Stimulated activated CD4-positive, alpha-beta T cell treated with anti-CD3 and anti-CD28 coated beads, Interleukin-1b, Interleukin-23, amount 100 ng/mL, for 24 hours (primary cell): Measurements from ENCODE around the gene LRRK1.

Experiments
- DNase-seq, 4 experiments: peaks; one replicate each; pipeline ENCODE4 v3.0.0-alpha.2; 2020; ENCODE audit warnings: low read depth in 4 of 4, low spot score in 1 of 4

The LRRK1 gene

DNA sequence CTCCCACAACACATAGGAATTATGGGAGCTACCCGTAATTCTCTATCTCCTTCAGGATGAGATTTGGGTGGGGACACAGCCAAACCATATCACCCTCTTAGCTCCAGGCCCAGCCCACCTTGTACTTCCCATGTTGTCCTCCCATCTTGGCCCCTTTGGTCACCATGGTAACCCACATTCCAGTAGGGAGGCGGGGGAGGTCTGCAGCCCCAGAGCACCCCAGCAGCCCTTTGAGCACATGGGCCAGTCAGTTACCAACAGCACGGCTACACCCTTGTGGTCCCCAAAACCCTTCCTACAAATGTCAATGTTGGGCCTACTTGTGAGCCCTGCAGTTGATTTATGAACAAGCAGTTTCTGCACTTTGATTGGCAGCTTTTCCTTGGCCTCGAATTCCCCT is 84.5 kb downstream of the LRRK1 start:
- DNase-seq, result no peak

DNA sequence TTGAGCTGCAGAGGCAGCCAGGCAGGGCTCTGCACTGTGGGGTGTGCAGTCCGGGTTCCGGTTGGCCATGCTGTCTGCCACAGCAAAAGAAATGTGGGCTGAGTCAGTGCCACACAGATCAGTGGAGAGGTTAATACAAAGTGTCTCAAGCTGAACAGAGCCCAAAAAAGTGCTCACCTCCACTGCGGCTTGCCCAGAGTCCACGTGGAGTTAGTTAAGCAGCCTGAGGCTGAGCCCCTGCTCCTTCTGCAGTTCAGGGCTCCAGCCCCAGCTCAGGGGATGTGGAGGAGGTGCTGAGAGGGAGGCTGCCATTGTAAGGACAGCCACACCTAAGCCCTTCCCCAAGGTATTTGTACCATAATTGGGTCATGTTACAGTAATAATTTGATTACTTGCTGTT is 85.3 kb downstream of the LRRK1 start:
- DNase-seq, result no peak

DNA sequence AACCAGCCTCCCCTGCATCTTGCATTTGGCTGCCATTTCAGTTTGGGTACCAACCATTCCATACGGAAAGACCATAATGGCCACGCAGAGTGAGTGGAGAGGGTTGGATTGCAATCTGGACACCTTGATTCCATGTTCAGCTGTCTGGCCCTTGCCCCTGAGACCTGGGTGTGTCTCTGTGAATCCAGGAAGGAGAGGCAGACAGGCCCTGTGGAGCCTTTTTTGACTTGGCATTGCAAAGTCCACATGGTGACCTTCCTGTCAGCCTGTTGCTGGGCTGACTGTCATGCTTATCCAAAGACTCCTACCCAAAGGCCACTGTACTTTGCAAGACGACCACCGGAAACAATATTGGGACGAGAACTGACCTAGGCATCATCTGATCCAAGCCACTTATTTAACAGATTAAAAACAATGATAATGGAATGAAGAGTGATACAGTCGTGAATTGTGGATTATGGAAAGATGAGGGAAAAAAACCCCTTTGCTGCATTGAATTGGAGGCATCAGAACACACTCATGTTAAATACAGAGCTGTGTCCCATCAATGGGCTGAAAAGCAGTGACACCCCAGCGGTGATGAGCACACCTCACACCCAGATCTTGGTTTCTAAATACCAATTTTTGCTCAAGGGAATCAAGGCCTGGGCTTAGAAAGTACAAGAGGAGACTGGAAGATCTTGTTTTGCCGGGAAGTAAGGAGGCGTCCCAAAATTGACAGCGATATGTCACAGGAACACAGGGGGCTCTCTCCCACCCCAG is 86.0 kb downstream of the LRRK1 start:
- no peak for DNase-seq

DNA sequence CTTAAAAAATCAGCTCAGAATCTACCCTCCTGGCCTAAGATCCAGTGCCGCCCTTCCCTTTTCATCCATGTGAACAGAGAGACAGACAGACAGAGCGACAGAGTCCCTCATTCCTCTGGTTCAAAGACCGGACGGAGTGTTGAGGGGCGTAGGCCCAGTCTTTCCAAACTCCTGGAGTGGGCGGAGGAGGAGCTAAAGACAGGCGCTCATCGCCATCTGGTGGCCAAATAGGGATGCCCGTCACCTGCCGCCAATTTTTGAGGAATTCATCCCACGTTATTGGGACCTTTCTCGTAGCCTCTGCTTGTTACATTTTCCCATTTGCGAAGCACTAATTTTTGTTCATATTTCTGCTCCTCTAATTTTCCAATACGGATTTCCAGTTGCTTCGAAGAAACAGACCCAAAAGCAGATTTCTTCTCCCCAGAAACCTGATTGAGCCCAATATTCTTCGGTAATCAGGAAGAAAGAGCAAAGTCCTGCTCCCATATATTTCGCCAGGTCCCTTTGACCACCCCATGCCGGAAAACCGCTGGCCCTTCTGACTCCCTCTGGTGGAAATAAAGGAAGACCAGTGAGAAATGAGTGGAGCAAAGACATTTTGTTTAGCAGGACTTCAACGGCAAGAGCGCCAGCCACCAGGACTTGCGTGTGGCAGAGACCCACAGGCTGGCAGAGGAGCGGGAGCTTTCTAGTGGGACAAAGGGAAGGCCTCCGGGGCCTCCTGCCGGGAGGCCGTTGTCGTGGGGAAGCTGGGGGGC is 88.0 kb downstream of the LRRK1 start:
- DNase-seq, result peak; percentile 48 to 55 (median 52)

DNA sequence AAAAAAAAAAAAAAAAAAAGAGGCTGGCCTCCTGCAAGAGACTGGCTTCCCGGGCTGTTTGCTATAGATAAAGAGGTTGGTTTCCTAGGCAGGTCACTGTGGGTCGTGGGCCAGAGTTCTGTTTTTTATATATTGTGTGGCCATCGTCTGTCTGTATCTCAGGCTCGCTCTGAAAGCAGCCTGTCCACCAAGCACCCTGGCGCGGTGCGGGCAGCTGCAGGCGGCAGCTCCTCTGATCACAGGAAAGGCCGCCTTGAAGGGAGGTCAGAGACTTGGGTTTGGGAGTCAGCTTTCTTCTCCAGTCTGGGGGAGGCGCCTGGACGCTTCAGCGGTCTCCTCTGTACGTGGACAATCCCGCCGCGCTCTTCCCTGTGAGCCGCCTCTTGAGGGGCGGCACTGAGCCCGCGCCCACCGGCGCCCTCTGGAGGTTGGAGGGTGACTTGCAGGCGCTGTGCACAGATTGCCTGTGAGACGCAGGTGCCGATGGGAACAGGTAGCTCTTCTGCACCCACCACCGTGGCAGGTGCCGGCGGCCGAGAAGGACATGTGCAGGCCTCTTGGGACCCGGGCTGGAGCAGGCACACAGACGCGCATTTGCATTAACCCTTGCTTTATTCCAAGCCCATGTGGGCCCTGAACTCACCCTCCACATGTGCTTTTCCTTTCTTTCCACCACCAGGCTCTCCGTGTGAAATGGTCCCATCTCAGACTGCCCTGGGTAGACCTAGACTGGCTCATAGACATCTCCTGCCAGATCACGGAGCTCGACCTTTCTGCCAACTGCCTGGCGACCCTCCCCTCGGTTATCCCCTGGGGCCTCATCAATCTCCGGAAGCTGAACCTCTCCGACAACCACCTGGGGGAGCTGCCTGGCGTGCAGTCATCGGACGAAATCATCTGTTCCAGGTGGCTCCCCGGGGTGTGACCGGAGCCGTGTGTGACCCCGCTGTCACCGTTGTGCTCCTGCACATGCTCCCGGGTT is 89.3 kb downstream of the LRRK1 start:
- peak; percentile 74 to 91 (median 82) for DNase-seq

GRCh38 chr15:101009176-101009575 is 90.0 kb downstream of the LRRK1 start:
- no peak for DNase-seq

GRCh38 chr15:101010781-101011180 is 91.6 kb downstream of the LRRK1 start:
- no peak for DNase-seq

DNA sequence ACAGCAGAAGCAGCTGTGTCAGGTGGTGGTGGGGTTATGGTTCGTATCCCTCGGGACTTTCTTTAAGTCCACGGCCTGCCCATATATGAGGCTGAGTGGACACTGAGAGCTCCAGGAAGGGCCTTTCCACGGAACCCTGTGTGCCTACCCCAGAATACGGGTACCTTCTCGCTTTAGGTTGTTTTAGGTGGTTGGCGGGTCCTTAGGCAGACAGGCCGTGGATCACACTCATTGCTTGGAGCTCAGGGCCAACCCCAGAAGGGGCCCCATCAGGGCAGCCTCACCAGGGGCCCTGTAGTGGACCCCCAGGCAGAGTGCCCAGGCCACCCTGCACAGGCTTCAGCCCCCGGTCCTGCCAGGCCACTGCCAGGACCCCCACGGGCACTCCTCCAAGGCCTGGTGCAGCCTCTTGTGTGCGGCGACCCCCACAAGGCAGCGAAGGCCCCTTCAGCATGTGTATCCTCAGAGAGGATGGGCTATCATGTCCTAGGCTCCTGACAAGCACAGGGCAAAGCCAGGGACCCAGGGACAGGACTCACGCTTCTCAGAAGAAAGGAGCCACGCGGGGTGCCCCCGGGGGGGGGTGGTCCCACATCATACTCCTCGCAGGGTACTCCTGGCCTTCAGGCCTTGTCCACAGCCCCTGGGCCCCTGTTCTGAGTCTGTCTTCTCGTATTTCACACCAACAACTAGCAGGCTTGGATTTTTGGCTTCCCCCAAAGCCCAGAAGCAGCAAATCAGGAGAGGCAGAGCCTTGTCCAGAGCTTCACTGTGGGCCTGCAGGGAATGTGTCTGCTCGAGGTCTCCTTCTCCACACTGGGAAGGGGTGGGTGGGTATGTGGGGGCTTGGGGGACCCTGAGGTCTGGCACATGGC is 93.4 kb downstream of the LRRK1 start:
- no peak for DNase-seq

GRCh38 chr15:101013201-101013550 is 94.0 kb downstream of the LRRK1 start:
- DNase-seq, result no peak

DNA sequence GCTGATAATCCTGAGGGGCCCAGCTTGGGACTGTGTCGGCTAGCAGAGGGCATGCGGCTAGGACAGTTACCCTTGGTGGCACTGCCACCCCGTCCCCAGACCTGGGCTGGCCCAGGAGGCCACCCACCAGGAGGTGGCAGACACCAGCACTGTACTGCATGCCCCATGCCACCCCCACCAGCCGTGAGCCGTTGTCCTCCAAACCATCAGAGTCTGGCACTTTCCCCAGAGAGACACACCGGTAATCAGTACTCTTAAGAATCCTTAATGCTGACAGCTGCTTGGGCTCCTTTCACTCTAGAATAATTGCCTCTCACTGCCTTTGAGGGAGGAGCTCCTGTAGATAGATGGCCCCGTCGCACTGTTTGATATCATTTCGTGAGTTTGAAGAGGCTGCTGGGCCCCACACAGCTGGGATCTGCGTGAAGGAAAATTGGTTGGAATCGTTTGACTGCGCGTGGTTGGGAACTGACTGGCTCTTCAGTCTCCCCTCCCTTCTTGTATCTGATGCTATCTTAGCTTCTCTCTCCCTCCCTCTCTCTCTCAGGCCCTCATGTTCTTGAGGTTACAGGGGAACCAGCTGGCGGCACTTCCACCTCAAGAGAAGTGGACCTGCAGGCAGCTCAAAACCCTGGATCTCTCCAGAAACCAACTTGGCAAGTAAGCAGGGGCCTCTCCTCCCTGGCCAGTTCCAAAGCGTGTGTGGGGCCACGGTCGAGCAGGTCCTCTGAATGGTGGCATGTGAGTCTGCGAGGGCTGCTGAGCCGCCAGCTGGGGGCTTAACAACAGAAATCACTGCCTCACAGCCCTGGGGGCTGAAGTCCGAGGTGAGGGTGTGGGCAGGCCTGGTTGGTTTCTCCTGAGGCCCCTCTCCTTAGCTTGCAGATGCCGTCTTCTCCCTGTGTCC is 94.9 kb downstream of the LRRK1 start:
- DNase-seq, result no peak

- peak; percentile 56 to 67 (median 60) for DNase-seq
Observed at GRCh38 chr15:101014921-101015841, 96.0 kb downstream of the LRRK1 start.

DNA sequence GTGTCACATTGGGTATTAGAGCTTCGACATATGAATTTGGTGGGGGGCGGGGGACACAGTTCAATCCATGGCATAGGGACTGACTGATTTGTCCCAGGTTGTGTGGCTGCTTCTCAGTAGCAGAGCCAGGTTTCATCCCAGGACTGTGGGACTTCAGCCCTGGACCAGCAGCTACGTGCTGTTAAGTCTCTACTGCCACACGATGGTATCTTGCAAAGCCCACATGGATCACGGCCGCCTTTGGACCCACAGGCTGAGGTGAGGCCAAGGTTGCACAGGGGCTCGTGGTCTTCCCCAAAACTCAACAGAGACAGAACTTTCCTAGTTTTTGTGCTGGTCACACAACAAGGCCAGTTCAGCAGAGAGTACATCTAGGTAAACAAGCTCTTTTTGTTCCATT is 97.4 kb downstream of the LRRK1 start:
- no peak for DNase-seq

- no peak for DNase-seq
Observed at GRCh38 chr15:101017093-101017754, 98.1 kb downstream of the LRRK1 start.

GRCh38 chr15:101018016-101018415 is 98.9 kb downstream of the LRRK1 start:
- DNase-seq, result no peak

DNA sequence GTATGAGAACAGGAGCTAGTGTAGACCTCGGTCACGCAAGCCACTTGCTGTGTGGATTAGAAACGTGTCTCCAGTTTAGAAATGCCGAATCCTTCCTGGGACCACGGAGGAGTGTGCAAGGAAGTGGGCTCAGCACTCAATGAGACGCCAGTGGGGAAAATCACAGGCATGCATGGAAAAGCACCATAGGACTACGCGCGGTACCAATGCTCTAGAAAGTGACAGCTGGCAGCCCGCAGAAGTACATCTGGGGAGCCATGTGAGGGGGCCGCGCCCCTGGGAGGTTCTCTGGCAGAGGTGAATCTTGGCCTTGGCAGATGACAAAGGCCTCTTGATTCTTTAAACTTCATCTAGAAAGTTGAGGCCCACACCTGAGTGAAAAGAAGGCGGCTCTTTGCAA is 99.3 kb downstream of the LRRK1 start:
- no peak for DNase-seq

DNA sequence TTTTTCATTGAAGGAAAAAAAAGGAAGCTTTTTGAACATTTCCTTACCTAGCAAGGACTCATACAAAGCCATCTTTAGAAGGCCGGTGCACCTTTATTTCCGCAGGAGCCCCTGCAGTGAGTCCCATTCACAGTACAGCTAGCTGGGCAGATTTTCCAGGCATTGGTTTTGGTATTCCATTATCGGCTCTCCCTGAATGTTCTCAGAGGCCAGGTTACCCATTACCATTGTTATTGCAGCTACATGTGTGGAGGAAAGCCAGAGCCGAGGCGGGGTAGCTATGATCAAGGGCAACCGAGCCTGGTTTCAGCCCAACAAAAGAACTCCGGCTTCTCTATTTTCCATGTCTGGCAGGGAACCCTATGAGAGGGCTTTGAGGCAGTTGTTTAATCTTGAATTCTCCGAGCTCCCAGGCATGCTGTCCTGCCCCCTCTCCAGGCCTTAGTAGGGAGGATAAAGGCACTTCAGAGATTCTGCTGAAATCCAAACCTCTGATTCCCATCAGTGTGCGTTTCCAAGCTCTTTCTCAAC is 100.3 kb downstream of the LRRK1 start:
- DNase-seq, result no peak

DNA sequence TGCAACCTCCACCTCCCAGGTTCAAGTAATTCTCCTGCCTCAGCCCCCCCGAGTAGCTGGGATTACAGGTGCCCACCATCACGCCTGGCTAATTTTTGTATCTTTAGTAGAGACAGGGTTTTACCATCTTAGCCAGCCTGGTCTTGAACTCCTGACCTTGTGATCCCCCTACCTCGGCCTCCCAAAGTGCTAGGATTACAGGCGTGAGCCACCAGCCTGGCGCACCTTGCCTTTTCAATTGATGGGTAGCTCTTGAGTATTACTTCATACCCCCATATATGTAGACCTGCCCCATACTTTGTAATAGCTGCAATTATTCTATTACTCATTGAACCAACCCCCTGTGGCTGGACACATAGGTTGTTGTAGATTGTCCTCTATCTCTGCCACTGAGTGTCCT is 101.3 kb downstream of the LRRK1 start:
- DNase-seq, result no peak

DNA sequence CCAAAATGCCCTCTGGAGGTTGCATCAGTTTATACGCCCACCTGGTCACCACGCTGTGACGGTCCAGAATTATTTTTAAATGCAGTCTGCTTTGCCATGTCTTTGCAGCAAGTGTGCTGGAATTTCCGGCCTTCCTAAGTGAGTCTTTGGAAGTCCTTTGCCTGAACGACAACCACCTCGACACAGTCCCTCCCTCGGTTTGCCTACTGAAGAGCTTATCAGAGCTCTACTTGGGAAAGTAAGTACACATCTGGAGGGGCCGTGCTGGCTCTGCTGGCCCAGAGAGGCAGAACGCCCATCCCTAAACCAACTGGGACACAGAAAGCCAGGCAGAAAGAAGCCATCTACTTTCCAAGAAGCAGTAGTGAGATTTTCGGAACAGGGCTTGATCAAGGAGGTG is 101.8 kb downstream of the LRRK1 start:
- DNase-seq, result no peak
